Measurements from ENCODE around the gene LSP1. TPM values are rescaled to one million over a fixed set of nuclear protein-coding genes. Genes with fewer than 3 reads are reported as not detected.

The LSP1 gene
- total and polyA plus RNA-seq, 2 of the 13 experiments (the other 11 are each of a cell fraction or from before 2014, with no cell fraction given) = 0.59 to 1.00 TPM

- TF ChIP-seq ZNF281 (CRISPR knock-in tag; IDR thresholded peaks at IDR 0.05; ENCODE audit: borderline replicate concordance) (no peak), GFI1 (CRISPR knock-in tag; IDR thresholded peaks at IDR 0.05; ENCODE audit: borderline replicate concordance) (no peak), RBFOX2 (IDR thresholded peaks at IDR 0.05; ENCODE audit: low read depth, low read length) (no peak), CHCHD3 (CRISPR knock-in tag; IDR thresholded peaks at IDR 0.05) (no peak), ZNF337 (CRISPR knock-in tag; IDR thresholded peaks at IDR 0.05; ENCODE audit: borderline replicate concordance, low read depth) (no peak), CSRNP1 (CRISPR knock-in tag; IDR thresholded peaks at IDR 0.05) (no peak), ISL2 (CRISPR knock-in tag; IDR thresholded peaks at IDR 0.05) (no peak), E2F5 (CRISPR knock-in tag; conservative IDR thresholded peaks at IDR 0.05) (no peak), REL (CRISPR knock-in tag; conservative IDR thresholded peaks at IDR 0.05) (no peak)
Observed at GRCh38 chr11:1858576-1858975, 5.7 kb downstream of the LSP1 start (continued).

Measured in HepG2 (cell line).